Measurements from ENCODE around the gene FOXL2NB. TPM values are rescaled to one million over a fixed set of nuclear protein-coding genes. Genes with fewer than 3 reads are reported as not detected.

The FOXL2NB gene
- total RNA-seq, 1 experiment from 2014 or later, result 0.31 TPM

DNA sequence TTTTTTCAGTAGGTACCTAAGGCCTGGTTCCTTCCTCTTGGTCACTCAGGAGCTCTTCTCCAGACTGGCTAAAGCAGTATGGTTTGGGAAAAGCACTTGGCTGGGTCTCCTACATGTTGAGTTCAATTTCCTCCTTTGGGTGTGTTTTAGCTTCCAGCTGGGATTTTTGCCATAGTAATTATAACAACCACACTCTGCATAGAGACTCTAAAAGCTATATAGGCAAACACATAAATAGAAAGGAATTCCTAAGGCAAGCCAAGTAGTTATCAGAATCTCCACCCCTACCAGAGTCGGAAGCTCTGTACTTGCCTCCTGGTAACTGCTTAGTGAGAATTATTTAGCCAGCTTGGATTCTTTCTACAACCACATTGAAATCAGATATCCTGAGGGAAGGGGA, 48.7 kb upstream of the FOXL2NB start:
- H3K9me3 ChIP-seq (ENCODE audit: control insufficient read depth, low read depth, low read length), result no peaks in the 10 kb centered on the region
- H3K4me1 ChIP-seq (ENCODE audit: insufficient read depth, low read length), result no peaks in the 10 kb centered on the region
- H3K79me1 ChIP-seq (ENCODE audit: insufficient read depth, low read depth, low read length, poor library complexity, severe bottlenecking), result no peaks in the 10 kb centered on the region
- no peaks in the 10 kb centered on the region for H3K23me2 ChIP-seq (ENCODE audit: insufficient read length, low read depth, low read length, poor library complexity, severe bottlenecking)
- no peak overlapping the region for H2BK20ac ChIP-seq (ENCODE audit: low read depth, low read length, poor library complexity, severe bottlenecking)
- H2BK120ac ChIP-seq (ENCODE audit: low read depth, low read length, poor library complexity, severe bottlenecking), result no peak overlapping the region
- DNase-seq, result no peak
- no peak overlapping the region for H4K8ac ChIP-seq (replicated peaks; ENCODE audit: insufficient read length, low read depth, low read length)
- TF ChIP-seq, protein P1, sequence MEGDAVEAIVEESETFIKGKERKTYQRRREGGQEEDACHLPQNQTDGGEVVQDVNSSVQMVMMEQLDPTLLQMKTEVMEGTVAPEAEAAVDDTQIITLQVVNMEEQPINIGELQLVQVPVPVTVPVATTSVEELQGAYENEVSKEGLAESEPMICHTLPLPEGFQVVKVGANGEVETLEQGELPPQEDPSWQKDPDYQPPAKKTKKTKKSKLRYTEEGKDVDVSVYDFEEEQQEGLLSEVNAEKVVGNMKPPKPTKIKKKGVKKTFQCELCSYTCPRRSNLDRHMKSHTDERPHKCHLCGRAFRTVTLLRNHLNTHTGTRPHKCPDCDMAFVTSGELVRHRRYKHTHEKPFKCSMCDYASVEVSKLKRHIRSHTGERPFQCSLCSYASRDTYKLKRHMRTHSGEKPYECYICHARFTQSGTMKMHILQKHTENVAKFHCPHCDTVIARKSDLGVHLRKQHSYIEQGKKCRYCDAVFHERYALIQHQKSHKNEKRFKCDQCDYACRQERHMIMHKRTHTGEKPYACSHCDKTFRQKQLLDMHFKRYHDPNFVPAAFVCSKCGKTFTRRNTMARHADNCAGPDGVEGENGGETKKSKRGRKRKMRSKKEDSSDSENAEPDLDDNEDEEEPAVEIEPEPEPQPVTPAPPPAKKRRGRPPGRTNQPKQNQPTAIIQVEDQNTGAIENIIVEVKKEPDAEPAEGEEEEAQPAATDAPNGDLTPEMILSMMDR (conservative IDR thresholded peaks at IDR 0.05), result no peak
- Mint-ChIP-seq H3K9me3 (no peaks in the 10 kb centered on the region), H3K4me3 (no peak overlapping the region), H3K27me3 (ENCODE audit: low read depth) (no peaks in the 10 kb centered on the region), H3K4me1 (no peaks in the 10 kb centered on the region), H3K36me3 (ENCODE audit: insufficient read depth in 1 of 3, low read depth in 3 of 3) (no peaks in the 10 kb centered on the region), H3K27ac (no peak overlapping the region)
- no peak overlapping the region for H3K27ac ChIP-seq (ENCODE audit: insufficient read length, low read depth, low read length)
- H2AK5ac ChIP-seq (ENCODE audit: insufficient read length, low read length), result no peak overlapping the region
- H3T11ph ChIP-seq (ENCODE audit: low read length), result no peak overlapping the region
- no peak overlapping the region for H2BK12ac ChIP-seq (ENCODE audit: insufficient read length, low read depth, low read length)
- no CpG with 5 or more reads among the region's 1 CpG for WGBS (ENCODE audit: extremely low coverage, insufficient read length, low lambda C conversion rate)
- H4K5ac ChIP-seq (ENCODE audit: insufficient read length, low read depth, low read length), result no peak overlapping the region
- H3K27me3 ChIP-seq (ENCODE audit: insufficient read depth, low read length), result no peaks in the 10 kb centered on the region
- no peak overlapping the region for H2BK15ac ChIP-seq (ENCODE audit: low read depth, low read length)
- no peak overlapping the region for H3K23ac ChIP-seq (ENCODE audit: insufficient read length, low read depth, low read length)
- H4K91ac ChIP-seq (ENCODE audit: insufficient read length, low read depth, low read length), result no peak overlapping the region
- H3K56ac ChIP-seq (ENCODE audit: insufficient read length, low read depth, low read length), result no peak overlapping the region
- no peak overlapping the region for H2BK5ac ChIP-seq (ENCODE audit: insufficient read length, low read length)
- H3K14ac ChIP-seq (ENCODE audit: insufficient read depth, low read length), result no peak overlapping the region
- no peak overlapping the region for H3K9ac ChIP-seq (ENCODE audit: extremely low read depth, insufficient read length, low read length)
- H3K4ac ChIP-seq (ENCODE audit: low read depth, low read length), result no peak overlapping the region
- H3K4me2 ChIP-seq (ENCODE audit: insufficient read depth, insufficient read length, low read length), result no peak overlapping the region
- no peaks in the 10 kb centered on the region for H3K79me2 ChIP-seq (ENCODE audit: insufficient read depth, low read length)
- no peak overlapping the region for H3K18ac ChIP-seq (ENCODE audit: insufficient read length, low read depth, low read length)
- H4K20me1 ChIP-seq (ENCODE audit: control insufficient read depth, insufficient read depth, insufficient read length), result no peaks in the 10 kb centered on the region
- H2AFZ ChIP-seq (ENCODE audit: low read length), result no peak overlapping the region
